ENCODE measurements around the gene ATP8B4. TPM values are rescaled to one million over a fixed set of nuclear protein-coding genes. Genes with fewer than 3 reads are reported as not detected.

Gene ATP8B4
- total RNA-seq, 1 donor from 2014 or later = 45.8 TPM

DNA sequence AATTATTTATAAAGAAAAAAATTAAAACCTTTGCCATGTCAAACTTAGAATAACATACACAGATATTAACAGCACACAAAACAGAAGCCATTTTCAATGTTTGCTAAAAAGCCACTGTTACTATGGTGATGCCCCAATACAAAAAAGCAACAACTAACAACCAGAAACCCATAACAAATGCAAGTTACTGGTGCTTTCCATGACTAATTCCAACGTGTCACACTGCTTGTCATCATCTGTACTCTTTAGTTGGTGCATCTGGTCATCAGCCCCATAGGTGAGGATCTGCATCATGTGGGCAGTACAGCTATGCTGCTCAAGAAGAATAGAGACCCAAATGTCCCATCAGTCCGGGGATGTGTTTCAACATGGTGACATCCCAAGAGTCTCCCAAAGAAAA lies 52.8 kb downstream of the ATP8B4 start:
- Mint-ChIP-seq H3K4me1 (ENCODE audit: unreplicated experiment) (peaks cover 16% of the 10 kb centered on the region), H3K27me3 (ENCODE audit: unreplicated experiment) (peaks cover 5% of the 10 kb centered on the region), H3K27ac (ENCODE audit: unreplicated experiment) (peak overlapping the region; percentile 26), H3K9me3 (ENCODE audit: unreplicated experiment) (no peaks in the 10 kb centered on the region), H3K36me3 (ENCODE audit: low read depth, unreplicated experiment) (peaks cover 4% of the 10 kb centered on the region), H3K4me3 (ENCODE audit: unreplicated experiment) (no peak overlapping the region)
- TF ChIP-seq, protein P1, sequence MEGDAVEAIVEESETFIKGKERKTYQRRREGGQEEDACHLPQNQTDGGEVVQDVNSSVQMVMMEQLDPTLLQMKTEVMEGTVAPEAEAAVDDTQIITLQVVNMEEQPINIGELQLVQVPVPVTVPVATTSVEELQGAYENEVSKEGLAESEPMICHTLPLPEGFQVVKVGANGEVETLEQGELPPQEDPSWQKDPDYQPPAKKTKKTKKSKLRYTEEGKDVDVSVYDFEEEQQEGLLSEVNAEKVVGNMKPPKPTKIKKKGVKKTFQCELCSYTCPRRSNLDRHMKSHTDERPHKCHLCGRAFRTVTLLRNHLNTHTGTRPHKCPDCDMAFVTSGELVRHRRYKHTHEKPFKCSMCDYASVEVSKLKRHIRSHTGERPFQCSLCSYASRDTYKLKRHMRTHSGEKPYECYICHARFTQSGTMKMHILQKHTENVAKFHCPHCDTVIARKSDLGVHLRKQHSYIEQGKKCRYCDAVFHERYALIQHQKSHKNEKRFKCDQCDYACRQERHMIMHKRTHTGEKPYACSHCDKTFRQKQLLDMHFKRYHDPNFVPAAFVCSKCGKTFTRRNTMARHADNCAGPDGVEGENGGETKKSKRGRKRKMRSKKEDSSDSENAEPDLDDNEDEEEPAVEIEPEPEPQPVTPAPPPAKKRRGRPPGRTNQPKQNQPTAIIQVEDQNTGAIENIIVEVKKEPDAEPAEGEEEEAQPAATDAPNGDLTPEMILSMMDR (IDR thresholded peaks at IDR 0.05; ENCODE audit: unreplicated experiment) = no peak
- no peak for DNase-seq (ENCODE audit: low spot score)

DNA sequence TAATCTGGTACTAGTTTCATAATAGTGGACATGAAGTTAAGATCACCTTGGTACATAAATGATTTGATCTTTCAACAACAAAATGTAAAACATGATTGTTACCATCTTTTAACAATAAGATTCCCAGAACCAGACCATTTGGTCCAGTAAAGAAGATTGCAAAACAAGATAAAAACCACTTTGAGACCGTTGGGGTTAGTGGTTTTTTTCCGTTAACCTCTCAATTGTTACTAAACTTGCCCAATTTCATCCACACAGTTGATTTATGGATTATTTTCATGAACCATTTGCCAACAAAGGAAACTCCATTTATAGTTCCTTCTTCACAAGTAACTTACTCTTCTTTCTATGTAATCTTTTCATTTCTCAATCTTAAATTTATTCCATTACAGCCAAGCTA lies 53.8 kb downstream of the ATP8B4 start:
- H3K9me3 Mint-ChIP-seq (ENCODE audit: unreplicated experiment) = no peaks in the 10 kb centered on the region
- peaks cover 16% of the 10 kb centered on the region for H3K4me1 Mint-ChIP-seq (ENCODE audit: unreplicated experiment)
- DNase-seq (ENCODE audit: low spot score) = no peak
- H3K27me3 Mint-ChIP-seq (ENCODE audit: unreplicated experiment) = peaks cover 5% of the 10 kb centered on the region
- no peak overlapping the region for H3K27ac Mint-ChIP-seq (ENCODE audit: unreplicated experiment)
- no peaks in the 10 kb centered on the region for H3K36me3 Mint-ChIP-seq (ENCODE audit: low read depth, unreplicated experiment)
- TF ChIP-seq, protein P1 (IDR thresholded peaks at IDR 0.05; ENCODE audit: unreplicated experiment) = no peak
- H3K4me3 Mint-ChIP-seq (ENCODE audit: unreplicated experiment) = no peak overlapping the region

DNA sequence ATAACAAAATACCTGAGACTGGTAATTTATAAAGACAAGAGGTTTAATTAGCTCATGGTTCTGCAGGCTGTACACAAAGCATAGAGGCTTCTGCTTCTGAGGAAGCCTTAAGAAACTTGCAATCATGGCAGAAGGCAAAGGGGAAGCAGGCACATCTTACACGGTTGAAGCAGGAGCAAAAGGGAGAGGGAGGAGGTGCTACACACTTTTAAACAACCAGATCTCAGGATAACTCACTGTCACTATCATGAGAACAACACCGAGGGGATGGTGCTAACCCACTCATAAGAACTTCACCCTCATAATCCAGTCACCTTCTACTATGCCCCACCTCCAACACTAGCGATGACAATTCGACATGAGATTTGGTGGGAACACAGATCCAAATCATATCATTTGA lies 54.4 kb downstream of the ATP8B4 start:
- Mint-ChIP-seq H3K27ac (ENCODE audit: unreplicated experiment) (no peak overlapping the region), H3K4me1 (ENCODE audit: unreplicated experiment) (peaks cover 16% of the 10 kb centered on the region), H3K27me3 (ENCODE audit: unreplicated experiment) (peaks cover 5% of the 10 kb centered on the region), H3K4me3 (ENCODE audit: unreplicated experiment) (no peak overlapping the region), H3K9me3 (ENCODE audit: unreplicated experiment) (no peaks in the 10 kb centered on the region), H3K36me3 (ENCODE audit: low read depth, unreplicated experiment) (no peaks in the 10 kb centered on the region)
- TF ChIP-seq, protein P1 (IDR thresholded peaks at IDR 0.05; ENCODE audit: unreplicated experiment) = no peak
- DNase-seq (ENCODE audit: low spot score) = no peak

DNA sequence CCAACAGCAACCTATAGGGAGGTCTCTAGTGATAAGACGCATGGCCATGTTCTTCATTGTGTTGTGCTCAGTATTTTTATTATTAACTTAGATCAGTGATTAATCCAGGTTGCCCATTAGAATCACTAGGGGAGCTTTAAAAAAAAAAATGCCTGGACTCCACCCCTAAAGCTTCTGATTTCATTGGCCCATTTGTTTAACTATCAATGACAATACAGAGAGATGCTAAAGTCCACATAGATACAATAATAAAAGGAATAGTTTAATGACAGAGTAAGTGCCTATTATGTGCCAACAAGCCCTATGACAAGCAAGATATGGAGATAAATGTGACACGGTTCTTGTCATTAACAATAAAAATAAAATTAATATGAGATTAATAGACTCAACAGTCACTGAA lies 55.8 kb downstream of the ATP8B4 start:
- H3K4me3 Mint-ChIP-seq (ENCODE audit: unreplicated experiment) = no peak overlapping the region
- H3K36me3 Mint-ChIP-seq (ENCODE audit: low read depth, unreplicated experiment) = peaks cover 7% of the 10 kb centered on the region
- H3K27ac Mint-ChIP-seq (ENCODE audit: unreplicated experiment) = no peak overlapping the region

DNA sequence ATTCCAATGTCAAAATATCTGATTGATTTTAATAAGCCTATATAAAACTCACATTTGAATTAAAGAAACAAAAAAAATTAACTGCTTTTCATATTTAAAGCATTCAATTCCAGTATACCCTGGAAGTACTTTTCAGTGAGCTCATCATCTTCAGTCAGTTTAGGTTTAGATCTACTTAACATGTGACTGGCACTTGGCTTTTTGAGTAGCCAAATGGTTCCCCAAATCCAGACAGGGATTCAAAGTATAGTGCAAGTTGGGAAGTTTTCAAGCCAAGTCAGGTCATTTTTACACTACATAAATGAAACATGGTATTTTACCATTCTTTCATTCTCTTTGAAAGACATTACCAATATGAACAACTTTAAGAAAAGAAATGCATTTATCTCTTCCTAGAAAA lies 57.5 kb downstream of the ATP8B4 start:
- no peak overlapping the region for H3K27ac Mint-ChIP-seq (ENCODE audit: unreplicated experiment)
- H3K4me3 Mint-ChIP-seq (ENCODE audit: unreplicated experiment) = no peak overlapping the region
- no peak for DNase-seq (ENCODE audit: low spot score)
- H3K27me3 Mint-ChIP-seq (ENCODE audit: unreplicated experiment) = no peaks in the 10 kb centered on the region
- peaks cover 2% of the 10 kb centered on the region for H3K4me1 Mint-ChIP-seq (ENCODE audit: unreplicated experiment)
- peaks cover 7% of the 10 kb centered on the region for H3K36me3 Mint-ChIP-seq (ENCODE audit: low read depth, unreplicated experiment)
- no peaks in the 10 kb centered on the region for H3K9me3 Mint-ChIP-seq (ENCODE audit: unreplicated experiment)
- TF ChIP-seq, protein P1 (IDR thresholded peaks at IDR 0.05; ENCODE audit: unreplicated experiment) = no peak

More for the DNA sequence above, 55.8 kb downstream of the ATP8B4 start:
- TF ChIP-seq, protein P1 (IDR thresholded peaks at IDR 0.05; ENCODE audit: unreplicated experiment) = no peak
- Mint-ChIP-seq H3K4me1 (ENCODE audit: unreplicated experiment) (peaks cover 16% of the 10 kb centered on the region), H3K27me3 (ENCODE audit: unreplicated experiment) (peaks cover 5% of the 10 kb centered on the region), H3K9me3 (ENCODE audit: unreplicated experiment) (no peaks in the 10 kb centered on the region)
- no peak for DNase-seq (ENCODE audit: low spot score)
